Vagina (tissue), 2 donors: ENCODE results near the gene PDK2. TPM values are rescaled to one million over a fixed set of nuclear protein-coding genes. Genes with fewer than 3 reads are reported as not detected.

Experiments used
- DNase-seq, 2 donors: peaks; one replicate each; pipeline ENCODE4 v3.0.0-alpha.2; 2017; ENCODE audit errors: extremely low spot score in 2 of 2
- H3K27ac ChIP-seq: fragments of 200-600 bp; sonication (generic); one replicate; pipeline ENCODE4 v1.5.1; 2019
- H3K27me3 ChIP-seq: fragments of 200-600 bp; sonication (generic); one replicate; pipeline ENCODE4 v1.5.1; 2019
- H3K36me3 ChIP-seq, 2 donors: fragments of 200-600 bp; sonication (generic); one replicate each; pipeline ENCODE4 v1.5.1; 2017 to 2019
- H3K4me1 ChIP-seq: fragments of 200-600 bp; sonication (generic); one replicate; pipeline ENCODE4 v1.5.1; 2019
- H3K4me3 ChIP-seq, 2 donors: fragments of 200-600 bp; sonication (generic); 1 replicate in 1 of 2; 2 replicates in 1 of 2; pipeline ENCODE4 v1.5.1; 2016 to 2019
- H3K9me3 ChIP-seq: fragments of 200-600 bp; sonication (generic); one replicate; pipeline ENCODE4 v1.5.1; 2019
- POLR2A ChIP-seq, 2 donors: fragments of 450-650 bp; IDR thresholded peaks; one replicate each; pipeline ENCODE4 v1.6.1; 2017; ENCODE audit warnings: antibody characterized with exemption in 2 of 2, mild to moderate bottlenecking in 2 of 2, moderate library complexity in 2 of 2
- POLR2AphosphoS5 ChIP-seq, 2 donors: sonication (generic); formaldehyde crosslinking; IDR thresholded peaks; one replicate each; pipeline ENCODE4 v1.9.0; 2017; ENCODE audit warnings: antibody characterized with exemption in 2 of 2, mild to moderate bottlenecking in 2 of 2, low read depth in 1 of 2; ENCODE audit not compliant: insufficient read depth in 1 of 2
- intact Hi-C: fragments of 100-400 bp; cut with DNase I; formaldehyde crosslinking; loops from one replicate; pipeline ENCODE4 v1.15.1; 2023
- total RNA-seq: library from RNA; depleted of rRNA; stranded (reverse); fragments of >200 nt; gene quantifications from one replicate; pipeline ENCODE4 v1.2.3, GENCODE V29; 2016
- TF ChIP-seq, protein P1 (sequence below), 3 experiments: fragments of 450-650 bp in 2 of 3; fragments of 200-600 bp in 1 of 3; sonication (generic) in 1 of 3; IDR thresholded peaks; one replicate each; pipeline ENCODE4 v1.5.1; 2017 to 2019; ENCODE audit warnings: antibody characterized with exemption in 3 of 3, mild to moderate bottlenecking in 2 of 3, moderate library complexity in 2 of 3

The PDK2 gene
- total RNA-seq, 1 donor from 2014 or later: 44.4 TPM

DNA sequence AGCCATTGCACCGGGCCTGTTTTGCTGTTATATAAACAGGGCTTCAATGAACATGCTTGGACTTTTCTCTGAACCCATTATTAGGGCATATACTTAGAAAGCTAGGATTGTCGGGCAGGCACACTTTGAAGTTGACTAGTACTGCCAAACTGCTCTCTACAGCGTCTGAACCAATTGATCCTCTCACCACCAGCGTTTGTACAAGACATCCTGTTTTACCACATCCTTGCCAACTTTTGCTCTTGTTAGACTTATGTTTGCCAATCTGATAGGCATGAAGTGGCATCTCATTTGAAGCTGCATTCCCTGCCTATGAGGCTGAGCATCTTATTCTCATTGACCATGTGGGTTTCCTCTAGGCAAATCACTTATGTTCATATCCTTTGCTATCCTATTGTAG, 62.7 kb downstream of the PDK2 start:
- H3K9me3 ChIP-seq: no peaks in the 10 kb centered on the region
- H3K27ac ChIP-seq: no peak overlapping the region
- H3K4me1 ChIP-seq: peaks cover 33% of the 10 kb centered on the region
- intact Hi-C loops: no loop called here
- DNase-seq: no peak
- no peak overlapping the region for H3K4me3 ChIP-seq
- TF ChIP-seq POLR2AphosphoS5 (IDR thresholded peaks at IDR 0.05; ENCODE audit: insufficient read depth in 1 of 2, low read depth in 1 of 2): no peak
- H3K27me3 ChIP-seq: no peaks in the 10 kb centered on the region
- no peaks in the 10 kb centered on the region for H3K36me3 ChIP-seq

DNA sequence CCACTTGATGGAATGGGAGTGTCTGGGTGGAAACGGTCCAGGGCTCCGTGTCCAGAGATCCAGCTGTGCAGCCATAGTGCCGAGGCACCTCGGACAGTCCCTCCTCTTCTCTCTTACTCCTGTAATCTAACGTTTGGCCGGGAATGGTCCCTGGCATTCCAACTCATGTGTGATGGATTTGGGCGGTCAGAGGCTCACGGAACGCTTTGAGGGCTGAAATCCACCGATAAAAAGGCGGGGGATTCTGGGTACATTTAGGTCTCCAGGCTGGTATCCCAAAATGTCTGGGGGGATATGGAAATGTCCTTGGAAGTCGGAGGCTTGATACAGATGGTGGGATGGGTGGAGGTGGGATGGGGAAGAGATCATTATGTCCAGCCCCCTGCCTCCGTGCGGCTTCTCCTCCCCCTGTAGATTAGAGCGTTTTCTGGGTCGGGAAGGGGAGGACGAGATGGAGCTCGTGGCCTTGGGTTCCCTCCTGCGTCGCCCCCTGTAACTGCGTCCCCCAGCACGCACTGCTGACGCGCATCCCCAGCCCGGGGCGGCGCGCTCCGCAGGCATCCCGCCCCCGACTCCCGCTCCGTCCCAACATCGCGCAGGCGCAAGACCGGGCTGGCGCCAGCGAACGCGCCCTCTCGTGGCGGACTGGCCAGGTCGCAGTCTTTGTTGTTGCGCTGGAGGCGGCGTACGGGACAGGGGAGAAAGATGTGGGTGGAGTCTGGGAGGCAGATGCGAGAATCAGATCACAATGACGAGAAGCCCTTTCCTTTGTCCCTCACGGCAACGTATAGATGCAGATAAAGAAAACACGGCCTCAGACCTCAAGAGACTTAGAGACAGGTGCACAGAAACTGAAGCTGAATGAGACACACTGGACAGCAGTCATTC, 66.1 kb downstream of the PDK2 start:
- no peak for DNase-seq
- no peaks in the 10 kb centered on the region for H3K9me3 ChIP-seq
- H3K4me3 ChIP-seq: peak overlapping the region; percentile 58 to 65
- H3K36me3 ChIP-seq: no peaks in the 10 kb centered on the region
- peak overlapping the region; percentile 89 for H3K27ac ChIP-seq
- intact Hi-C loops: no loop called here
- peak; percentile 84 to 94 for TF ChIP-seq POLR2AphosphoS5 (IDR thresholded peaks at IDR 0.05; ENCODE audit: insufficient read depth in 1 of 2, low read depth in 1 of 2)
- TF ChIP-seq, protein P1, sequence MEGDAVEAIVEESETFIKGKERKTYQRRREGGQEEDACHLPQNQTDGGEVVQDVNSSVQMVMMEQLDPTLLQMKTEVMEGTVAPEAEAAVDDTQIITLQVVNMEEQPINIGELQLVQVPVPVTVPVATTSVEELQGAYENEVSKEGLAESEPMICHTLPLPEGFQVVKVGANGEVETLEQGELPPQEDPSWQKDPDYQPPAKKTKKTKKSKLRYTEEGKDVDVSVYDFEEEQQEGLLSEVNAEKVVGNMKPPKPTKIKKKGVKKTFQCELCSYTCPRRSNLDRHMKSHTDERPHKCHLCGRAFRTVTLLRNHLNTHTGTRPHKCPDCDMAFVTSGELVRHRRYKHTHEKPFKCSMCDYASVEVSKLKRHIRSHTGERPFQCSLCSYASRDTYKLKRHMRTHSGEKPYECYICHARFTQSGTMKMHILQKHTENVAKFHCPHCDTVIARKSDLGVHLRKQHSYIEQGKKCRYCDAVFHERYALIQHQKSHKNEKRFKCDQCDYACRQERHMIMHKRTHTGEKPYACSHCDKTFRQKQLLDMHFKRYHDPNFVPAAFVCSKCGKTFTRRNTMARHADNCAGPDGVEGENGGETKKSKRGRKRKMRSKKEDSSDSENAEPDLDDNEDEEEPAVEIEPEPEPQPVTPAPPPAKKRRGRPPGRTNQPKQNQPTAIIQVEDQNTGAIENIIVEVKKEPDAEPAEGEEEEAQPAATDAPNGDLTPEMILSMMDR (IDR thresholded peaks at IDR 0.05): peak; percentile 89 to 96 (median 96)
- TF ChIP-seq POLR2A (IDR thresholded peaks at IDR 0.05): peak in 1 of 2 donors; percentile 49
- peaks cover 15% of the 10 kb centered on the region for H3K4me1 ChIP-seq
- no peaks in the 10 kb centered on the region for H3K27me3 ChIP-seq

Other genes with a start within 250 kb of the PDK2 start
- not detected for gene TAC4, start 247.3 kb upstream of the PDK2 start, total RNA-seq
- gene DLX4, start 126.2 kb upstream of the PDK2 start, total RNA-seq: 1.2 TPM
- gene DLX3, start 100.1 kb upstream of the PDK2 start, total RNA-seq: 1.7 TPM
- gene ITGA3, start 39.2 kb upstream of the PDK2 start, total RNA-seq: 50.8 TPM
- gene SAMD14, start 34.8 kb downstream of the PDK2 start, total RNA-seq: 4.4 TPM
- 37.6 TPM for gene PPP1R9B, start 55.3 kb downstream of the PDK2 start, total RNA-seq
- 2.2 TPM for gene SGCA, start 70.7 kb downstream of the PDK2 start, total RNA-seq
- 171 TPM for gene COL1A1, start 106.3 kb downstream of the PDK2 start, total RNA-seq
- 0.74 TPM for gene TMEM92, start 179.1 kb downstream of the PDK2 start, total RNA-seq